Measurements from ENCODE around the gene LCN2.
A peak's percentile ranks its signal among the peaks of the same experiment; 100 is the strongest.
"Not testable (repeated sequence)": the region's sequence is repeated elsewhere in the genome, so short reads cannot be mapped to it uniquely, and the experiment has no call there.

The LCN2 gene

DNA sequence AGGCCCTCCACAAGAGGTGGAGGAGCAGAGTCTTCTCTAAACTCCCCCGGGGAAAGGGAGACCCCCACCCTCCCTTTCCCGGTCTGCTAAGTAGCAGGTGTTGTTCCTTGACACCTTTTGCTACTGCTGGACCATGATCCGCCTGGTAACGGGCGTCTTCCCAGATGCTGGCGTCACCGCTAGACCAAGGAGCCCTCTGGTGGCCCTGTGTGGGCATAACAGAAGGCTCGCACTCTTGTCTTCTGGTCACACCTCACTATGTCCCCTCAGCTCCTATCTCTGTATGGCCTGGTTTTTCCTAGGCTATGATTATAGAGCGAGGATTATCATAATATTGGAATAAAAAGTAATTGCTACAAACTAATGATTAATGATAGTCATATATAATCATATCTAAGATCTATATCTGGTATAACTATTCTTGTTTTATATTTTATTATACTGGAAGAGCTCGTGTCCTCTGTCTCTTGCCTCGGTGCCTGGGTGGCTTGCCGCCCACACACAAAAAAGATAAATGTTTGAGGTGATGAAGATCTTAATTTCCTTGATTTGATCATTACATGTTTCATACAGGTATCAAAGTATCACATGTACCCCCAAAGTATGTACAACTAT is 19.2 kb upstream of the LCN2 start:
- not testable (repeated sequence) for H3K4me3 ChIP-seq (ENCODE audit: low read depth, low read length)
- TF ChIP-seq CTCF (IDR thresholded peaks at IDR 0.05; ENCODE audit: borderline replicate concordance, insufficient read depth, low read depth, low read length): 0 out of 2 replicates have a peak, but pooled peaks have one; percentile 12

GRCh38 chr9:128130651-128131050 is 18.6 kb upstream of the LCN2 start:
- H3K4me3 ChIP-seq (ENCODE audit: low read depth, low read length): not testable (repeated sequence)

DNA sequence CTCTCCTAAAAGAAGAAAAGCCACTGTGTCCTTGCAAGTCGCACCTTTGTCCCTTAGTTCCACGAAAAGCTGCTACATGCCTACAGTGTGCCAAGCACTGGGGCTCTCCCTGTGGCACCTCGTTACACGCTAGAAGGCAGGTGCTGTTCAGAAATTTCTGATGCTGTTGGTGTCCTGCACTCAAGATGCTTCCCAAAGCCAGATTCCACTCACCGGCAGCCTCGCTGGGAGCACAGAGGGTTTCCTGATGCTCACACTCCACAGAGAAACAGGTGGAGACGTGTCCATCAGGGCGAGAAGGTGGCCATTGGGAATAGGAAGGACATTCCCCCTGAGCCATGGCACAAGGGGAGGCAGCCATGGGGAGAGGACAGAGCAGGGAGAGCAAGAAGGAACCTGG is 17.9 kb upstream of the LCN2 start:
- H3K4me3 ChIP-seq (ENCODE audit: low read depth, low read length): not testable (repeated sequence)

DNA sequence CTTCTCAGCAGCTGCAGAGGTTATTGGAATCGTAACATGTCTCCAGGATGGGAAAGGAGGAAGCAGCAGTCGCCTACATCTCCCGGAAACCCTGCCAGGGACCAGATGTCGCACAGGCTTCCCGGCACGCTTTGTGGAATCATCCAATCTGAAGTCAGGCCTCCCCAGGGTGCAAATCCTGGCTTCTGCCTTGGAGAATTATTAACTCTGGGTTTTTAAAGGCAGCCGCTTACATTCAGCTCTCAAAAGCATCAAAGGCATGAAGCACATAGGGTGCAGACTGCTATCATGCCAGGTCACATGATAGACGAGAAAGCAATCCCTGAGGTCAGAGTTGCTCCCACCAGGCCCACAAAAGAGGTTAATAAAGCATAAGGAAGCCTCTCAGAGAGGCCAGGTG is 17.1 kb upstream of the LCN2 start:
- not testable (repeated sequence) for H3K4me3 ChIP-seq (ENCODE audit: low read depth, low read length)

DNA sequence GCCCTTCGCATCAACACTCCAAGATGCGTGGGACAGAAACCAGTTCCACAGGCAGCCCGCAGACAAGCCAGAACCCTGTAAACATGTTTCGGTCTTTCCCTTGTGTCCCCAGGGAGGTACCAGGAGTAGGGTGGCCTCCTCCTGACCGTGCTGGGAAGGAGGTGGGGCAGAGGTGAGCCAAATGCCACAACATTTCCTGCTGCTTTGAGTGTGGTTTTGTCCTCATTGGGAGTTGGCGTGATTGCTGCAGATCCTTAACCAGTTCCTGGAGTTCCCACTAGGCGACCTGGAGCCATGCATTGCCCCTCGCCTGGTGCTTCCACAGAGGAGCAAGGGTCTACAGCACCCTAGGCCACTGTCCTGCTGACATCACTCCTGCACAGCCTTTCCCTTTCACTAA is 13.7 kb upstream of the LCN2 start:
- not testable (repeated sequence) for H3K4me3 ChIP-seq (ENCODE audit: low read depth, low read length)

GRCh38 chr9:128136816-128137793 is 12.1 kb upstream of the LCN2 start:
- TF ChIP-seq CTCF (IDR thresholded peaks at IDR 0.05; ENCODE audit: borderline replicate concordance, insufficient read depth, low read depth, low read length): no peak
- no peak overlapping the region for H3K4me3 ChIP-seq (ENCODE audit: low read depth, low read length)

DNA sequence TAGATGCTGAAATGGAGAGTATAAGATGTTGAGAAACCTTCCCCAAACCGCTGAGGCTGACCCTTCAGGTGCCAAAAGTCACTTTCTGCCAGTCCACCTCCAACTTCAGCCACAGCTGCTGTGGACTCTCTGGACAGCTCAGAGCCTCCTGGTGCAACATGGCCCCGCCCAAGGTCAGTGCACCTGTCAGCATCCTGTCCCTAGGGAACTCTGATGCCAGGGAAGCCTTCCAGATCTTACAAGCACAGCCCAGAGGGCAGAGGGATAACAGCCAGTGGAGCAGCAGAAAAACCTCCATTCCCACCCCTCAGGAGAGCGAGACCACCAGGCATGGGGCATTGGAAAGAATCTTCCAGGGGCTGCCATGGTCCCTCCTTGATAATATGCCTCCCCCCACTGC is 11.3 kb upstream of the LCN2 start:
- H3K4me3 ChIP-seq (ENCODE audit: low read depth, low read length): no peak overlapping the region
- TF ChIP-seq CTCF (IDR thresholded peaks at IDR 0.05; ENCODE audit: borderline replicate concordance, insufficient read depth, low read depth, low read length): no peak

DNA sequence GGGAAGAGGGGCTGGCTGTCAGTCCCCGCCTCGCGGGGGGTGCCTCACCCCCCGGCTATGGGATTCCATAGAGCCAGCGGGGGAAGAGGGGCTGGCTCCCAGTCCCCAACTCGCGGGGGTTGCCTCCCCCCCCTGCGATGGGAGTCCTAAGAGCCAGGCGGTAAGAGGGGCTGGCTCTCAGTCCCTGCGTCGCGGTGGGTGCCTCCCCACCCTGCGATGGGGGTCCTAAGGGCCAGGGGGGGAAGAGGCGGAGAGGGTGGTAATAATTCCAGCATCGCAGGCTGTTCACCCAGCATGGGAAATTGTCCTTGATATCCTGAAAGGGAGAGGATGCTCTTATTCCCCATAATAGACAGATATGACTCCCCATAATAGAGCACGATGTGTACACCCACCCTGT is 9.6 kb upstream of the LCN2 start:
- no peak overlapping the region for H3K4me3 ChIP-seq (ENCODE audit: low read depth, low read length)
- no peak for TF ChIP-seq CTCF (IDR thresholded peaks at IDR 0.05; ENCODE audit: borderline replicate concordance, insufficient read depth, low read depth, low read length)

DNA sequence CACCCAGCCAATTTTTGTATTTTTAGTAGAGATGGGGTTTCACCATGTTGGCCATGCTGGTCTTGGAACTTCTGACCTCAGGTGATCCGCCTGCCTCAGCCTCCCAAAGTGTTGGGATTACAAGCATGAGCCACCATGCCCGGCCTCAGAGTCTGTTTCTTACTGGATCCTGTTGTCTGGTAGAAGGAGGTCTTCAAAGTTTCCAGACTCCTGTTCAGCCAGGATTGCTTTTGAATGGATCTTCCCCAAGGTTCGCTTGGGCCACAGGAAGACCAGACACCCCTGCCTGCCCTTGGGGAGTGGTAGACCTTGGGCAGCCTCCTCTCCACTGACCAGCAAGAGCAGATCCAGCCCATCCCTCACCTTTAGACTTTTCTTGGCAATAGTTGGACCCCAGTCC is 7.6 kb upstream of the LCN2 start:
- TF ChIP-seq CTCF (IDR thresholded peaks at IDR 0.05; ENCODE audit: borderline replicate concordance, insufficient read depth, low read depth, low read length): no peak
- H3K4me3 ChIP-seq (ENCODE audit: low read depth, low read length): no peak overlapping the region
